Neural progenitor cell (in vitro differentiated cells): ENCODE results near the gene PCYT1A. TPM values are rescaled to one million over a fixed set of nuclear protein-coding genes. Genes with fewer than 3 reads are reported as not detected.

Experiments
- DNase-seq: peaks from one replicate; pipeline ENCODE4 v3.0.0-alpha.2; 2016; ENCODE audit warnings: low spot score
- H2AFZ ChIP-seq: fragments of 200-600 bp; sonication (generic); replicated peaks from 2 replicates; pipeline ENCODE4 v1.6.1; 2016; ENCODE audit warnings: antibody characterized with exemption
- H3F3A ChIP-seq: fragments of 200-600 bp; sonication (generic); 2 replicates; pipeline ENCODE4 v1.6.1; 2016; ENCODE audit warnings: antibody characterized with exemption, low read depth
- H3K27ac ChIP-seq: fragments of 200-600 bp; sonication (generic); 2 replicates; pipeline ENCODE4 v1.5.1; 2016; ENCODE audit warnings: mild to moderate bottlenecking
- H3K27me3 ChIP-seq: fragments of 200-600 bp; sonication (generic); 2 replicates; pipeline ENCODE4 v1.6.1; 2016; ENCODE audit warnings: mild to moderate bottlenecking, moderate library complexity
- H3K36me3 ChIP-seq: fragments of 200-600 bp; sonication (generic); 2 replicates; pipeline ENCODE4 v1.5.1; 2016
- H3K4me1 ChIP-seq: fragments of 200-600 bp; sonication (generic); 2 replicates; pipeline ENCODE4 v1.6.1; 2016; ENCODE audit warnings: mixed run types
- H3K4me2 ChIP-seq: fragments of 200-600 bp; sonication (generic); 2 replicates; pipeline ENCODE4 v1.6.1; 2016
- H3K4me3 ChIP-seq: fragments of 200-600 bp; sonication (generic); 2 replicates; pipeline ENCODE4 v1.5.1; 2016
- H3K79me2 ChIP-seq: fragments of 200-600 bp; sonication (generic); 2 replicates; pipeline ENCODE4 v1.6.1; 2016; ENCODE audit warnings: low read depth
- H3K9ac ChIP-seq: fragments of 200-600 bp; sonication (generic); 2 replicates; pipeline ENCODE4 v1.6.1; 2016
- H3K9me3 ChIP-seq: fragments of 200-600 bp; sonication (generic); 2 replicates; pipeline ENCODE4 v1.5.1; 2016; ENCODE audit warnings: low read depth
- H4K20me1 ChIP-seq: fragments of 200-600 bp; sonication (generic); 2 replicates; pipeline ENCODE4 v1.6.1; 2016; ENCODE audit warnings: low read depth
- H3K27ac Mint-ChIP-seq: 3 replicates; pipeline ENCODE4 v1.8.0; 2021; ENCODE audit warnings: mixed read lengths
- H3K27me3 Mint-ChIP-seq: 2 replicates; pipeline ENCODE4 v1.8.0; 2022; ENCODE audit warnings: low read depth, mild to moderate bottlenecking, inconsistent platforms, moderate library complexity, mixed read lengths; ENCODE audit not compliant: insufficient read depth
- H3K36me3 Mint-ChIP-seq: 3 replicates; pipeline ENCODE4 v1.8.0; 2021; ENCODE audit warnings: mixed read lengths
- H3K4me1 Mint-ChIP-seq: 3 replicates; pipeline ENCODE4 v1.8.0; 2021; ENCODE audit warnings: mixed read lengths
- H3K4me3 Mint-ChIP-seq: 3 replicates; pipeline ENCODE4 v1.8.0; 2021; ENCODE audit warnings: mild to moderate bottlenecking, moderate library complexity, mixed read lengths
- H3K9me3 Mint-ChIP-seq: 3 replicates; pipeline ENCODE4 v1.8.0; 2020; ENCODE audit warnings: mixed read lengths
- EZH2 ChIP-seq: fragments of 200-600 bp; sonication (generic); IDR thresholded peaks from 2 replicates; pipeline ENCODE4 v1.6.1; 2017; ENCODE audit warnings: antibody characterized with exemption, mild to moderate bottlenecking, moderate library complexity
- EZH2phosphoT487 ChIP-seq: fragments of 200-600 bp; sonication (generic); IDR thresholded peaks from 2 replicates; pipeline ENCODE4 v1.6.1; 2017; ENCODE audit warnings: antibody characterized with exemption
- total RNA-seq: library from RNA; depleted of rRNA; stranded (reverse); fragments of >200 nt; gene quantifications from 2 replicates; pipeline ENCODE4 v1.2.3, GENCODE V29; 2015; ENCODE audit warnings: low replicate concordance
- TF ChIP-seq, protein P1 (sequence below): fragments of 200-600 bp; sonication (generic); IDR thresholded peaks from 2 replicates; pipeline ENCODE4 v1.5.1; 2017; ENCODE audit warnings: antibody characterized with exemption, mild to moderate bottlenecking

PCYT1A gene
- total RNA-seq, 1 donor from 2014 or later = 29.3 TPM

DNA sequence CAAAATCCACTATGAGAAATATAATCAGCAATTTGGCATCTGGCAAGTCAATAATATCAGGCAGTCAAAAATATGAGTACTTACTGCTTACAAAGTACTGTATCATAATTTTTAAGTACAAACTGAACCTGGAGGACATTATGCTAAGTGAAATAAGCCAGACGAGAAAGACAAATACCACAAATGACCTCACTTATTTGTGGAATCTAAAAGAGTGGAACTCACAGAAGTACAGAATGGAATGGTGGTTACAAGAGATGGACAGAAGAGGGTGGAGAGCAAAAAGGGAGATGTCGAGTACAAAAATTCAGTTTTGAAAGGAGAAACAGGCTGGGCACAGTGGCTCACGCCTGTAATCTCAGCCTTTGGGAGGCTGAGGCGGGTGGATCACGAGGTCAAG, 12.4 kb downstream of the PCYT1A start:
- no peak overlapping the region for H3K4me3 ChIP-seq
- no peak overlapping the region for H3K9ac ChIP-seq
- H3K9me3 Mint-ChIP-seq = no peaks in the 10 kb centered on the region
- no peak overlapping the region for H3K4me2 ChIP-seq
- peaks cover 12% of the 10 kb centered on the region for H3K36me3 Mint-ChIP-seq
- peaks cover 17% of the 10 kb centered on the region for H3K79me2 ChIP-seq
- H3K27me3 Mint-ChIP-seq = no peaks in the 10 kb centered on the region
- H3F3A ChIP-seq = peaks cover 11% of the 10 kb centered on the region
- H3K27ac Mint-ChIP-seq = no peak overlapping the region
- H2AFZ ChIP-seq = no peak overlapping the region
- no peak for DNase-seq
- H3K27me3 ChIP-seq = no peaks in the 10 kb centered on the region
- no peaks in the 10 kb centered on the region for H3K9me3 ChIP-seq
- peaks cover 12% of the 10 kb centered on the region for H3K4me1 ChIP-seq
- no peaks in the 10 kb centered on the region for H3K36me3 ChIP-seq
- H3K4me1 Mint-ChIP-seq = no peaks in the 10 kb centered on the region
- H4K20me1 ChIP-seq = no peaks in the 10 kb centered on the region
- no peak overlapping the region for H3K4me3 Mint-ChIP-seq
- TF ChIP-seq, protein P1, sequence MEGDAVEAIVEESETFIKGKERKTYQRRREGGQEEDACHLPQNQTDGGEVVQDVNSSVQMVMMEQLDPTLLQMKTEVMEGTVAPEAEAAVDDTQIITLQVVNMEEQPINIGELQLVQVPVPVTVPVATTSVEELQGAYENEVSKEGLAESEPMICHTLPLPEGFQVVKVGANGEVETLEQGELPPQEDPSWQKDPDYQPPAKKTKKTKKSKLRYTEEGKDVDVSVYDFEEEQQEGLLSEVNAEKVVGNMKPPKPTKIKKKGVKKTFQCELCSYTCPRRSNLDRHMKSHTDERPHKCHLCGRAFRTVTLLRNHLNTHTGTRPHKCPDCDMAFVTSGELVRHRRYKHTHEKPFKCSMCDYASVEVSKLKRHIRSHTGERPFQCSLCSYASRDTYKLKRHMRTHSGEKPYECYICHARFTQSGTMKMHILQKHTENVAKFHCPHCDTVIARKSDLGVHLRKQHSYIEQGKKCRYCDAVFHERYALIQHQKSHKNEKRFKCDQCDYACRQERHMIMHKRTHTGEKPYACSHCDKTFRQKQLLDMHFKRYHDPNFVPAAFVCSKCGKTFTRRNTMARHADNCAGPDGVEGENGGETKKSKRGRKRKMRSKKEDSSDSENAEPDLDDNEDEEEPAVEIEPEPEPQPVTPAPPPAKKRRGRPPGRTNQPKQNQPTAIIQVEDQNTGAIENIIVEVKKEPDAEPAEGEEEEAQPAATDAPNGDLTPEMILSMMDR = no peak
- no peak for TF ChIP-seq EZH2
- no peak for TF ChIP-seq EZH2phosphoT487
- H3K27ac ChIP-seq = no peak overlapping the region

DNA sequence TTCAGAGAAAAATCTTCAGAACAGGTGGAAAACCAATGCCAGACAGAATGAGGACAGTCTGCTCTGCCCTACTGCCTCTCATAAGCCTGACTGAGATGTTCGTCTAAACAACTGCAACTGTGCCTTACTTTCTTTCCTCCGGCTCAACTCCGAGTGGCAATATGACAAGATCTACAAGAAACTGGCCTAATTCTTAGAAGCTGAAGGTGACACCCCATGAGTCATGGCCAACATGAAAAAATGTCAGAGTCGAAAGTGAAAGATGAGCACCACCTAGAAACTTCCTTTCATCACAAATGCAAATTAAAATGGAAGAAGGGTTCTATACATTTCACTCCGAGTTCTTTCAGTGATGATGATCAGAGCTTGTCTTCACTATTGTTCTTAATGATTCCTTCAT, 12.9 kb downstream of the PCYT1A start:
- Histone ChIP-seq H3K27me3 (no peaks in the 10 kb centered on the region), H3K9ac (no peak overlapping the region), H3K4me3 (no peak overlapping the region), H3K9me3 (no peaks in the 10 kb centered on the region), H3F3A (peaks cover 11% of the 10 kb centered on the region), H3K4me1 (peaks cover 12% of the 10 kb centered on the region), H3K27ac (peak overlapping the region; percentile 46), H2AFZ (no peak overlapping the region), H3K4me2 (no peak overlapping the region), H3K79me2 (peaks cover 17% of the 10 kb centered on the region), H3K36me3 (no peaks in the 10 kb centered on the region), H4K20me1 (no peaks in the 10 kb centered on the region)
- no peaks in the 10 kb centered on the region for H3K9me3 Mint-ChIP-seq
- H3K4me1 Mint-ChIP-seq = no peaks in the 10 kb centered on the region
- TF ChIP-seq EZH2 (no peak), EZH2phosphoT487 (no peak)
- TF ChIP-seq, protein P1 = no peak
- peaks cover 14% of the 10 kb centered on the region for H3K36me3 Mint-ChIP-seq
- no peaks in the 10 kb centered on the region for H3K27me3 Mint-ChIP-seq
- no peak overlapping the region for H3K4me3 Mint-ChIP-seq
- peak overlapping the region; percentile 60 for H3K27ac Mint-ChIP-seq
- no peak for DNase-seq

DNA sequence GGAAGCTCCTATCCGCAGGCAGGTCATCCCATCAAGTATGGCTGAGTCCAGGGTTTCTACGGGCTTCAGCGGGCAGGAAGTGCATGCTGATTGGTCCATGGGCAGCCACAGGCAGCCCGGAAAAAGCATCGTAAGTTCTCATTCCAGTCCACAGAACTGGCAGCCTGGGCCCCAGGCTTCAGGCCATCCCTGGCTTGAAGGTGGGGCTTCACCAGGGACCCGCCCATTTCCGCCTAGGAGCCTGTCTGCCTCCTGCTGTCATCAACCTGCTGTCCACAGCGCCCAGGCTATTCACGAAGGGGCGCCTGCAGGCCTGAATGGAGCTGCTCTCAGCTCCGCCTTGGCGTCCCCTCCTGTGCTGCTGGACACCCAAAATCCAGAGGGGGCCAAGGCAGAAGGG, 13.9 kb downstream of the PCYT1A start:
- H3K4me2 ChIP-seq = peak overlapping the region; percentile 46

DNA sequence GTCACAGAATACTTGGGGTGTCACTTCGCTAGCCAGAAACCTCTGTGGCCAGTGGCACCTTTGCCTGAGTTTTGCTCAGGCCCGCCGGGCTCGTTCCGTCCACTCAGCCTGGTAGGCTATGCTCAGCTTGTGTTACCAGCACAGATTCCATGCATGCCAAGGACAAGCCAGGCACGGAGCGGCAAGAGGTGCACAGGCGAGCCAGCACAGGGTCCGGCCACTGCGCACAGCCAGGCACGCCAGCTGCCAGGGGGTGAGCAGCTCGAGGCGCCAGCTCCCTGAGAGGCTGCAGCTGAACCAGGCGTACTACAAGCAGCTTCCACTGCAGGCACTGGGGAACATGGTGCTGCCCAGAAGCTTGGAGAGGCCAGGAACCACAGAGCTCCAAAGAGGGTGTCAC, 14.7 kb downstream of the PCYT1A start:
- no peak overlapping the region for H3K4me3 ChIP-seq
- H3K4me2 ChIP-seq = peak overlapping the region; percentile 46
- peaks cover 17% of the 10 kb centered on the region for H3K79me2 ChIP-seq
- peaks cover 12% of the 10 kb centered on the region for H3K4me1 ChIP-seq
- Mint-ChIP-seq H3K4me3 (no peak overlapping the region), H3K9me3 (no peaks in the 10 kb centered on the region), H3K36me3 (peaks cover 17% of the 10 kb centered on the region), H3K4me1 (peaks cover 2% of the 10 kb centered on the region), H3K27ac (no peak overlapping the region), H3K27me3 (no peaks in the 10 kb centered on the region)
- no peaks in the 10 kb centered on the region for H3K27me3 ChIP-seq
- H3K9ac ChIP-seq = no peak overlapping the region
- no peak for DNase-seq
- TF ChIP-seq EZH2 (no peak), EZH2phosphoT487 (no peak)
- TF ChIP-seq, protein P1 = no peak
- H3K9me3 ChIP-seq = no peaks in the 10 kb centered on the region
- no peak overlapping the region for H3K27ac ChIP-seq
- no peak overlapping the region for H2AFZ ChIP-seq
- H4K20me1 ChIP-seq = no peaks in the 10 kb centered on the region
- no peaks in the 10 kb centered on the region for H3K36me3 ChIP-seq
- peaks cover 11% of the 10 kb centered on the region for H3F3A ChIP-seq

More for the DNA sequence above, 13.9 kb downstream of the PCYT1A start:
- H3K4me1 Mint-ChIP-seq = no peaks in the 10 kb centered on the region
- no peaks in the 10 kb centered on the region for H3K9me3 Mint-ChIP-seq
- DNase-seq = peak; percentile 79
- Histone ChIP-seq H3K4me3 (no peak overlapping the region), H2AFZ (peak overlapping the region; percentile 51), H3F3A (peaks cover 11% of the 10 kb centered on the region), H4K20me1 (no peaks in the 10 kb centered on the region), H3K9ac (no peak overlapping the region), H3K27me3 (no peaks in the 10 kb centered on the region), H3K4me1 (peaks cover 12% of the 10 kb centered on the region), H3K36me3 (no peaks in the 10 kb centered on the region), H3K79me2 (peaks cover 17% of the 10 kb centered on the region), H3K9me3 (no peaks in the 10 kb centered on the region), H3K27ac (peak overlapping the region; percentile 46)
- H3K4me3 Mint-ChIP-seq = no peak overlapping the region
- no peak overlapping the region for H3K27ac Mint-ChIP-seq
- TF ChIP-seq EZH2 = no peak
- H3K36me3 Mint-ChIP-seq = peaks cover 17% of the 10 kb centered on the region
- no peaks in the 10 kb centered on the region for H3K27me3 Mint-ChIP-seq
